Activated CD4-positive, CD25-positive, alpha-beta regulatory T cell treated with anti-CD3 and anti-CD28 coated beads, Interleukin-2, amount 50 U/mL, for 24 hours (primary cell): ENCODE results near the gene RNF20.
"Not testable (repeated sequence)": the region's sequence is repeated elsewhere in the genome, so short reads cannot be mapped to it uniquely, and the experiment has no call there.

ENCODE experiments used
- ATAC-seq, 2 donors: fragments of 150-1000 bp; cut with Tn5 transposase; one replicate each; pipeline ENCODE4 v1.10.0; 2021; ENCODE audit warnings: mild to moderate bottlenecking in 1 of 2, moderate library complexity in 1 of 2

Gene RNF20

DNA sequence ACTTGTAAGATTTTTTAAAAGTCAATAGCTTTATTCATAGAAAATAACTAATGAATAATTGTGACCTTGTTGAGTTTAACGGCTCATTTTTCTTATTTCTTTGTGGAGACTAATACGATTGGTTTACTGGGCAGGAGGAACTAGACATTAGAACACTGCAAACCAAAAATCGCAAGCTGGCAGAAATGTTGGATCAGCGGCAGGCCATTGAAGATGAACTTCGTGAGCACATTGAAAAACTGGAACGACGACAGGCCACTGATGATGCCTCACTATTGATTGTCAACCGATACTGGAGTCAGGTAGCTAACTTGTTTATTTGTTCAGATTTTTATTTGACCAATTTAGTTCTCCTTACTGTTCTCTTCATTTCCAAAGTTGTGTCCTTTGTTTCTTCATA lies 6.4 kb downstream of the RNF20 start:
- ATAC-seq, result no peak

DNA sequence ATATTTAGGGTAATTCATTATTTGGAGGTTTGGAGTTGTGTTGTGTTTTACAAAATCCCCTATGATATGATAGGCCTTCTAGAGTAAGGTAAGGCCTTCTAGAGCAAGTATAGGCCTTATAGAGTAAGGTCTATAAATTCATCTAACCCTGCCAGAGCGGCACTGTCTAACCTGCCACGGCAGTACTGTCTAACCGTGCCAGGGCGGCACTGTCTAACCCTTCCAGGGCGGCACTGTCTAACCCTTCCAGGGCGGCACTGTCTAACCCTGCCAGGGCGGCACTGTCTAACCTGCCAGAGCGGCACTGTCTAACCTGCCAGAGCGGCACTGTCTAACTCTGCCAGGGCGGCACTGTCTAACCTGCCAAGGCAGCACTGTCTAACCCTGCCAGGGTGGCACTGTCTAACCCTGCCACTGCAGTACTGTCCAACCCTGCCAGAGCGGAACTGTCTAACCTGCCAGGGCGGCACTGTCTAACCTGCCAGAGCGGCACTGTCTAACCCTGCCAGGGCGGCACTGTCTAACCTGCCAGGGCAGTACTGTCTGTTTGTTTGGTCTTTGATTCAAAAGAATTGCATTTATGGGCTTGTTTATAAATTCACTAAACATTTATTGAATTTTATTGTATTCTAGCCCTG lies 9.6 kb downstream of the RNF20 start:
- no peak for ATAC-seq

DNA sequence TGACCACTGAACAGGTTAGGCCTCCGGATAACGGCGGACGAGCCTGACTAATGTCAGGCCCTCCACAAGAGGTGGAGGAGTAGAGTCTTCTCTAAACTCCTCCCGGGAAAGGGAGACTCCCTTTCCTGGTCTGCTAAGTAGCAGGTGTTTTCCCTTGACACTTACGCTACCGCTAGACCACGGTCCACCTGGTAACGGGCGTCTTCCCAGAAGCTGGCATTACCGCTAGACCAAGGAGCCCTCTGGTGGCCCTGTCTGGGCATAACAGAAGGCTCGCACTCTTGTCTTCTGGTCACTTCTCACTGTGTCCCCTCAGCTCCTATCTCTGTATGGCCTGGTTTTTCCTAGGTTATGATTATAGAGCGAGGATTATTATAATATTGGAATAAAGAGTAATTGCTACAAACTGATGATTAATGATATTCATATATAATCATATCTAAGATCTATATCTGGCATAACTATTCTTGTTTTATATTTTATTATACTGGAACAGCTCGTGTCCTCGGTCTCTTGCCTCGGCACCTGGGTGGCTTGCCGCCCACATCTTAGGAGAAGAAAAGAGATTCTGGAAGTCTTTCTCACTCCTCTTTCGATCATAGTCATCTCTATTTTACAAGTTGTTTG lies 15.9 kb downstream of the RNF20 start:
- not testable (repeated sequence) for ATAC-seq

- ATAC-seq, result no peak
Observed at GRCh38 chr9:101561740-101562139, 28.1 kb downstream of the RNF20 start.

DNA sequence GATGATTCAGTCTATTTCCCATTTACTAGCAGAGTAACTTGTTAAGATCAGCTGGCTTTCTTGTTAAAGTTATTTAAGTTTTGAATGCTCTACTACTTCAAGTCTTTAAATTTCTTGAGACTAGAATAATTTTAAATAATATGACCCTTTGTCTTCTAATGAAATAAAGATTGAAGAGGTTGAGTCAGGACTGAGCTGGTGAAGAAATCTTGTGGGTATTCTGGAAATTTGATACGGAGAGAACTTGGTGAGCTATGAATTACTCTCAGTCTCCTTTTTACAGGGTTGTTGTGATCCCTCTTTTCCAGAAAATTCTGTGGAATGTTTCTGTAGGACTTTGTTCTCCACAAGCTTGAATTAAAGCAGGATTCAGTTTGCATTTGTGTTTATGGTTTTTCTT lies 29.3 kb downstream of the RNF20 start:
- no peak for ATAC-seq

GRCh38 chr9:101564252-101564651 lies 30.6 kb downstream of the RNF20 start:
- ATAC-seq, result no peak

DNA sequence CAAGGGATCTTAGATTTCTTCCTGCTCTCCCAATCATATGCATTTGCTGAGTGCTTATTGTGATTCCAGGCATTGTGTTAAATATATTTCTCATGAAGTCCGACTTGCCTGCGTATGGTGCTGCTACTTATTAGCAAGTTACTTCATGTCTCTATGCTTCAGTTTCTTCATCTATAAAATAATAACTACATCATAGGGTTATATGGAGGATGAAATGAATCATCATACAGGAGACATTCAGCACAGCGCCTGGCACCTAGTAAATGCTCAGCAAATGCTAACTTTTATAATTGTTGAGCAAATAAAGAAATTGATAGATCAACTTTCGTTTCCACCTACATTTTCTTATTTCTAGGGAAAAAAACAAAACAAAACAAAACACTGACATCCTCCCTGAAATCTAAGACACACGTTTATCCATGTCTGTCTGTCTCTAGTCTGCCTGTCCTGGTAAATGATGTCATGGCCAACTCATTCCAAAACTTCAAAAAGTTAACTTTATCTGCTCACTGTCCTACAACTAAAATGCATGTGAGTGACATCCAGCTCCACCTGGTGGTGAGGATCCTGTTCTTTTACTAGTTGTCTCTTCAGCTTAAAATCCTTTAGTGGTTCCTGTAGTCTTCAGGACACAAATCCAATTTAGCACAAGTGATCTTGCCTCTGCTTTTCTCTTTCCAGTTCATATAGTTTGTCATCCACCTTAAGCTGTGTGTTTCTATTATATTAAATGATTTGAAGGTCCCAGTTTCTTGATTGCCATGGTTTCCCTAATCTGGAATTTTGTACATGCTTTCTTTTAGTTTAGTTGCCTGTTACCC lies 33.5 kb downstream of the RNF20 start:
- peak; percentile 46 to 72 for ATAC-seq

- no peak for ATAC-seq
Observed at GRCh38 chr9:101567725-101568350, 34.2 kb downstream of the RNF20 start.

- ATAC-seq, result no peak
Observed at GRCh38 chr9:101569741-101570501, 36.3 kb downstream of the RNF20 start.

GRCh38 chr9:101571114-101571513 lies 37.5 kb downstream of the RNF20 start:
- no peak for ATAC-seq

DNA sequence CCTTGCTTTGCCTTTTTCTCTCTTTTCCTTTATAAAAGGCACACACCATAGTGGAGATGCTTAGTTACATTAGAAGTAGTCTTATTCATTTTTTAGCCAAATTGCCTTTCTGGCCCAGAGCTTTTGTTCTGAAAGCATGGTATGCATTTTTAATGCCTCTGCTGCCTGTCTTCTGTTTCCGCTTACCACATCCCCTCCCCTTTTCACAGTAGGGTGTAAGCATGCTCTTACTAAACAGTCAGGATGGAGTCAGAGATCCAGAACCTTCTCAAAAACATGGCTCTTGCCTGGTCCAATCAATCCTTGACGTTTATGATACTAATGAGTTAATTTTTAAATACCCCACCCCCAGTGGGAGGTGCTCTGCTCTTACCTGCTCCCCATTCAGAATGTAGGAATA lies 38.7 kb downstream of the RNF20 start:
- ATAC-seq, result peak; percentile 35 to 61

- ATAC-seq, result no peak
Observed at GRCh38 chr9:101574731-101575333, 41.2 kb downstream of the RNF20 start.

DNA sequence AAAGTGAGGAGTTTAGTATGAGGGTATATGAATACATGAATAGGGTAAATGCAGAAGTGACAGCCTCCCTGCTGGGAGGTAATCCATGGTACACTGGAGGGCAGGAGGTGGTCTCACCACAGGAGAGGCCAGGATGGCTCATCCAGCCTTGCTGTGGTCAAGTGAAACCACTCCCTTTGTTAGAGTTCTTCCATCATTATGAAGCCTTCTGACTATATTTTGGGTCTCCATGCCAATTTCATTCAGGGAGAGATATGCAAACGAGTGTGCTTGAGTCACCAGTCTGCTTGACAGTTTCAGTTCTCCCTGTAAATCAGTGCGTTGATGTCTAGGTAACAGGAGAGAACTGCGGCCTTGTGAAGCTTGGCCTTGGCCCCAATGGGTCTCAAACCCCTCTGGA lies 44.7 kb downstream of the RNF20 start:
- peak in 1 of 2 donors; percentile 13 for ATAC-seq

DNA sequence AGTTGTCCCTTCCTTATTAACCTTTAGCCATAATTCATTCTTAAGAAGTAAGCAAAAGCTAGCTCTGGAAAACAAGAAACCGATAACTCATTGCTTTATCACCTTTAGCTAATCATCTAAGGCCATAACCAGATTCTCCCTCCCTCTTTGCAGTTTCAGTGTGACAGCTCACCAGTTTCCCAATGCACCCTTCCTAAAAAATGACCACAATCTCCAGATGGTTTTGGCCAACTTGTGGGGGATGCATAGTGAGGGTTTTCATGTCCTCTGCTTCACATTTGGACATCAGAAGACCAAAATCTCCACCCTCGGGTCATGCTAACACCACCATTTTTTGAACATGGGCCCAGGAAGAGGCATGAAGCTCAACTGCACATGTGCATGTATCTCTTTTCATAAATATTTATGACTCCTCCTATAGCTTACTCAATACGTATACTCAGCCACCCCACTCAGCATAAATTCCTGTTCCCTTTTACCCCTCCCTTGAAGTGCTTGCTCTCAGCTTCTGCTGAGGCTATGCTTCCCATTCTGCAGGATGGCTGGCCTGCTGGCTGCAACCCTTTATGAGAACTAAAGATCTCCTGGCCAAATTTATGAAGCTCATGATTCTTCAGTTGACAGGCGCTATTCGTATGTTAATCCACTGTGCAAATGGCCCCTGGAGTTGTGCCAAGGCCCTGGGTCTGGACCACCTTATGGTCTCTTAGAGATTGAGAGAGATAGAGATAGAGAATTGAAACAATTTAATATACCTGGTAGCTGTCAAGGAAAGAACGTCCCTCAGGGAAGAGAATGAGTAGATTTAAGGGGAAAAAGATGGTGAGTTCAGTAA lies 46.3 kb downstream of the RNF20 start:
- ATAC-seq, result no peak

GRCh38 chr9:101582553-101582952 lies 48.9 kb downstream of the RNF20 start:
- ATAC-seq, result no peak

- no peak for ATAC-seq
Observed at GRCh38 chr9:101585740-101586139, 52.1 kb downstream of the RNF20 start.

- peak; percentile 64 to 81 for ATAC-seq
Observed at GRCh38 chr9:101586651-101587050, 53.0 kb downstream of the RNF20 start.

GRCh38 chr9:101587332-101588043 lies 53.8 kb downstream of the RNF20 start:
- ATAC-seq, result no peak

- ATAC-seq, result not testable (repeated sequence)
Observed at GRCh38 chr9:101590074-101590473, 56.4 kb downstream of the RNF20 start.

GRCh38 chr9:101590901-101591300 lies 57.2 kb downstream of the RNF20 start:
- ATAC-seq, result no peak
